HG03175 (cell line): ENCODE results near the gene PGM5.

Experiments
- ATAC-seq: cut with Tn5 transposase; IDR thresholded peaks from one replicate; pipeline ENCODE4 v1.9.1; 2021; ENCODE audit warnings: mild to moderate bottlenecking, moderate library complexity; ENCODE audit not compliant: unreplicated experiment

Gene PGM5

GRCh38 chr9:68532131-68532530, 175.7 kb downstream of the PGM5 start:
- ATAC-seq = no peak

- no peak for ATAC-seq
These were observed 177.3 kb downstream of the PGM5 start for GRCh38 chr9:68533678-68534077.

DNA sequence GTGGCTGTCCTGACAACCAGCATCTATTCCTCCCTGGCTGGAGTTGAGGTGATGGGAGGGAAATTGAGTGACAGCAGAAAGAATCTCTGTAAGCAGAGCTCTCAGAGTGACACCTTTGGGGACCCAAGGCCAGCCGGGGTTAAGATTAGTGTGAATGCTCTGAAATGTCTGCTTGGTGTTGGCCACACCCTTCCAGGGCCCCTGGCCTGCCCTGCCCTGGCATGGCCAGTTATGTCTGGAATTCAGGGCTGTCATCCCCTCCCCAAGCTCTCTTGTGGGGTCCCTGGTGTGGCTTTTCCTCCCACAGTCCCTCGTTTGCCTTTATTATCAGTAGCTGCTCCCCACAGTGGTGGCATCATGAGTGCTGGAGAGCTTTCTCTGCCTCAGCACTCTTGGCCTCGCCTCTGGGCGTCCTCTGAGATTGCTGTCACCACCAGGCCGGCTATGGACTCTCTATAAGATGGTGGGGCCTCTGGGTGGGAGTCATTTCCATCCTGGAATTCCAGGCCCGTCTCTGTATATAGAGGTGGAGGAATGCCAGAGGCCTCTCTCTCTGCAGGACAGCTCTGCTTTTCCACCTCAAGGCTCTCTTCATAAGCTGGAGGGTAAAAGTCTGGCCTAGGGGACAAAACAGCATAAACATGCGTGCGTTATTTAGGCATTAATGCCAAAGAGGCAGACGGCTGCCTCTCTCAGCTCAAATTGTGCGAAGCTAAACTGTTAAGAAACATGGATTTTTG, 180.6 kb downstream of the PGM5 start:
- no peak for ATAC-seq

GRCh38 chr9:68537616-68537880, 181.1 kb downstream of the PGM5 start:
- ATAC-seq = no peak

DNA sequence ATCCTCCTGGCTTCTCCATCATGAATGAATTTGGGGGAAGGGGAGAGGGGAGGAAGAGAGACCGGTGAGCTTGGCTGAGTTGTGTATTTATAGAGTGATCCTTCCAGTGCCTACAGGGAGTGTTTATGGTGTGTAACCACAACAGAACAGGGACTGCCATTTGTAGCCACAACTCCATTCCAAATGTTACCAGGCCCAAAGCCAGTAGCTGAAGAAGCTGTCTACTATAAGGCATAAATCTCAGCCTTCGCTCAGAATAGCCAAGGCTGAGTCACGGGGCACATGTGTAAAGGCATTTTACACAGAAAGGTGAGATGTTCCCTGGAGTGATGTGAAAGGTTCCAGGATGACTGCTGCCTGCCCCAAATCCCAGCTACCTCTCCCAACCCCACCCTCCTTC, 181.8 kb downstream of the PGM5 start:
- ATAC-seq = no peak

DNA sequence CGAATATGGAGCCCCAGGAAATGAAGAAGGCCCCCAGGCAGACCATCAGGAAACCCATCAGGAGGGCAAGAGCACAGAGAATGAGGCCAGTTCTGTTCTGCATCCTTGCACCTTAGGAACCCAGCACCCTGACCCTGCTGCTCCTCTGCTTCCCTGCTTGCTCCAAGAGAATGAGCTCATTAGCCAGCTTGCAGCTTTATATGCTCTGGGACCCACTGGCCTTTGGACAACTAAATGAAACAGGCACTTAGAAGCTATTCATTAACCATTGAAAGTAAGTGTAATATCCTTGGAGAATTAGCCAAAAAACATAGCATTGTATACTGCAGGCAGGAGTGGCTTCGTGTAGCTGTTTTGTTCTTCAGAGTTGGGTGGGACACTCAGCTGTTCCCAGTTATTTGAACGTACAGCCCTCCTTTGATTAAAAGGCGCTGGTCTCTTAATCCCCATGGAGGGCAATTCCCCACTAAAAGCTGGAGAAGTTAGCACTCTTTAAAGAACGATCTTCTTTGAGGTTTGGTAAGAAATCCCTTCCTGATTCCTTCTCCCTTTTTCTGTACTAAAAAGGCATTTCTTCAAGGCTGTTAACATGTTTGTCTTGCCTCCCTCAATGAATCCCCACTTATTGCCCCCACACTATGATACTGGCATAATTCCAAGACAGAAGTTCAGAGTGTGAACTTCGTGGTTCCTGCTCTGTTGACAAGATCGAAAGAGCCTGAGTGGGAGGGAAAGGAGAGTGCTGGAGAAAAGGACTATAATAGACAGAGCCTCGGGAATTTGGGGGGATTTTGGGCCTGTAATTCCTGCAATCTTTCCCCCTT, 184.5 kb downstream of the PGM5 start, which contains the start of gene TMEM252:
TMEM252 (minus strand) TSS at position 172 of the 824 bp plus-strand sequence; CDS start at position 103, 69 bp downstream.
- ATAC-seq = no peak

- no peak for ATAC-seq
These were observed 185.2 kb downstream of the PGM5 start for GRCh38 chr9:68541568-68541967.

DNA sequence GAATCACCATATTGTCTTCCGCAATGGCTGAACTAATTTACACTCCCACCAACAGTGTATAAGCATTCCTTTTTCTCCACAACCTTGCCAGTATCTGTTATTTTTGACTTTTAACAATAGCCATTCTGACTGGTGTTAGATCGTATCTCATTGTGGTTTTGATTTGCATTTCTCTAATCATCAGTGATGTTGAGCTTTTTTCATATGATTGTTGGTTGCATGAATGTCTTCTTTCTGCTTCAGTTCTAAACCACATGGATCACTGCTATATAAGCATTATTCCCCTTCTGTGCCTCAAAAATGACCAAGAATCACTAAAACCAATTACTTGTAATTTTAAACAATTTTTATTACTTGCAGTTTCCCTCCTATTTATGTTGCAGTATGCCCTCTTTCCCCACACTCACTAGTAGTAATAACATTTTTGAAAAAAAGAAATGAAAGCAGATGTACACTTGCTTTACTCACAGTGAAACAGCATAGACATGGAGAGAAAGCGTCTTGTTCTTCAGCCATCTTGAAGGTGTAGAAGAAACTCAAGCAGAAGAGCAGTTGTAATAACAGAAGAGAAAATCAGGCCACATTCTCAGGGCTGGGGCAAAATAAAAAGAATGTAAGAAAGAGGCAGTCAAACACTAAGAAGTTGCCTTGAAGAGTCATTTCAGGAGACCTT, 188.8 kb downstream of the PGM5 start:
- ATAC-seq = no peak

DNA sequence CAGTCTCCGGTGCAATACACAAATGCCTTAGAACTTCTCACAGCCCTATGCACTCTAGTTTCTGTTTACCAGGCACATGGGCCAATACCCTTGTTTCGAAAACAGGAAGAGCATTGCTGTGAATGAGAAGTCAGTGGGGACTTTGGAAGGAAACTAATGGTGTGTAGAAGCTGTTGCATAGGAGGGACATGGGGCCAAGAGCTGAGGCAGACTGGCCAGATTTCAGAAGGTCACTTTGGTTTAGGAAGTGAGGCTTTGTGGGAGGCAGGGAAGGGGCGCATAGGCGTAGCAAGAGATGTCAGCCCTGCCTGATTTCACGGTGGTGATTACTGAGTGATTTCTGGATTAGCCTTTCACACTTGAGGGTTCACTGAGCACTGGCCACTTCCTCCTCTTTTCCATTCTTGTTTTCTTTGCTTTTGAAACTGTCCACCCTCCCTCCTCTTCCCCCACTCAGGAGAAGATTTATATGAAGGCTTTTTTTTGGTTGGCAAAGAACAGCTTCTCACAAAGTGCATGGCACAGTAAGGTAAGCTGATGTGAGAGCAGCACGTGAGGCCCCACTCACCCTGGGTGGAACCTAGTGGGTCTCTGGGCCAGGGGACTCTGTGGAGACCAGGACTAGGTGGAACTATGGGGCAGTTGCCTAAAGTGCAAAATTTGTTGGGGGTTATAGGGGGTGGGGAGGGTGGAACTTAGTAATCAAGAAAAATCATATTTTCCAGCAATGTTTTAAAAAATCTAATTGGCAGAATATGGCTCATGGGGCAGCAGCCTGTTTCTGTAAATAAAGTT, 190.4 kb downstream of the PGM5 start:
- peak; percentile 88 for ATAC-seq

- no peak for ATAC-seq
These were observed 191.0 kb downstream of the PGM5 start for GRCh38 chr9:68547417-68547816.

GRCh38 chr9:68548241-68548640, 191.8 kb downstream of the PGM5 start:
- no peak for ATAC-seq

GRCh38 chr9:68551191-68551590, 194.8 kb downstream of the PGM5 start:
- ATAC-seq = no peak

DNA sequence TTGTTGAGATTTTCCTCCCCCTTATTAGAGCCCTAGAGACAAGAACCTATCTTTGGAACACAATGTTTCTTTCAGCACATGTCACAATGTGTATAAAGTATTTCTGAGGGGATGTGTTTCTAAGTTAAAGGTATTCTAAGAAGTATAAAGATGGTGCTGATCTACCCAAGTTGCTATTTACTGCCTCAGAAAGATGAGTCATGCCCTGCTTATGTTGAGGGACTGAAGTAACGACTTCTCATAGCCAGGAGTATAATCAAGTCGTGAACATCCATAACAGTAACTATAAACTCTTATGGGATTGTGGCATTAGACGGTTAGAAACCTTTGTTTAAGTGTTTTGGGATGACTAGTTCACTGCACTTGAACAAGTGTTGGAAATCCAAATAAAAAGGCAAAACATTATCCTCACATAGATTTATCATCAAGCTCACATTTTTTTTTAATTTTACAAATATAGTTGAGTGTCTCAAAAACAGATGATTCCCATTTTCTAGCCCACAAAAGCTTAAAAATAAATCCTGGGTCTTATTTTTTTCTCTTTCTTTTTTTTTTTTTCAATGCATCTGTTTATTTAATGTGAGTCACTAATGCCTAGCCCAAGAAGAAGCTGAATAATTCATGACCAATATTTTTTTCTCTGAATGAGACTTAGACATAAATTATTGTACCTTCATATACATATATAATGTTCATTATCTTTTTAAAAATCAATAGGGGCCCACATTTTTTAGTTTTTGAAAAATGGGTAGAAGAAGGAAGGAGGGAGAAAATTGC, 196.5 kb downstream of the PGM5 start:
- no peak for ATAC-seq

DNA sequence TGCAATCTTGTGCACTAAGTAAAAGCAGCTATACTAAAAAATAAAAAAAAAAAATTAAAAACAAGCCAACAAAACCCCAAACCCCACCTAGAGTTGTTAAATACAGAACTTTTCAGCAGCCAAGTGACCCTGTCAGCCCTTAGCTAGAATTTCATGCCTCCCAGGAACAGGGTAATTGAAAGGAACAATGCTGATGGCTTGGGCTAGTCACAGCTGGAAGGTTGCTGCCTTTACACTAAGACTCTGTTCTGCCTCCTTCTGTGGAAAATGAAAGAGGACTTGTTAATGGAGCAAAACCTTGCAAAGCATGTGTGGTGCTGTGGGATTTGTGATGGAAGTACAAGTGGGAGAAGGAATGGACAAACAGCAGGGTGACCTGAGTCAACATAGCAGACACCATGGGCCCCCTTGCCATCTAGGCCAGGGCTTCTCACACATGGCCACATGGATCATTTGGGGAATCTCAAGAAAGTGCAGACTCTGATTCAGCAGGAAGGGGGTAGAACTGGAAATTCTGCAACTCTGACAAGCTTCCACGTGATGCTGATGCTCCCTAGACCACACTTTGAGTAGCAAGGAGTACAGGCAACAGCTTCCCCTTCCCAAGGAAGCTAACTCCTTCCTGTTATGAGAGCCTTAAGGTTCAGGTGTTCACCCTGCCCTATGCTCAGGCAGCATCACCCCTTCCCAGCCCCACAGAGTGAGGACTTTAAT, 199.2 kb downstream of the PGM5 start:
- ATAC-seq = no peak

- ATAC-seq = no peak
These were observed 202.1 kb downstream of the PGM5 start for GRCh38 chr9:68558545-68558944.

DNA sequence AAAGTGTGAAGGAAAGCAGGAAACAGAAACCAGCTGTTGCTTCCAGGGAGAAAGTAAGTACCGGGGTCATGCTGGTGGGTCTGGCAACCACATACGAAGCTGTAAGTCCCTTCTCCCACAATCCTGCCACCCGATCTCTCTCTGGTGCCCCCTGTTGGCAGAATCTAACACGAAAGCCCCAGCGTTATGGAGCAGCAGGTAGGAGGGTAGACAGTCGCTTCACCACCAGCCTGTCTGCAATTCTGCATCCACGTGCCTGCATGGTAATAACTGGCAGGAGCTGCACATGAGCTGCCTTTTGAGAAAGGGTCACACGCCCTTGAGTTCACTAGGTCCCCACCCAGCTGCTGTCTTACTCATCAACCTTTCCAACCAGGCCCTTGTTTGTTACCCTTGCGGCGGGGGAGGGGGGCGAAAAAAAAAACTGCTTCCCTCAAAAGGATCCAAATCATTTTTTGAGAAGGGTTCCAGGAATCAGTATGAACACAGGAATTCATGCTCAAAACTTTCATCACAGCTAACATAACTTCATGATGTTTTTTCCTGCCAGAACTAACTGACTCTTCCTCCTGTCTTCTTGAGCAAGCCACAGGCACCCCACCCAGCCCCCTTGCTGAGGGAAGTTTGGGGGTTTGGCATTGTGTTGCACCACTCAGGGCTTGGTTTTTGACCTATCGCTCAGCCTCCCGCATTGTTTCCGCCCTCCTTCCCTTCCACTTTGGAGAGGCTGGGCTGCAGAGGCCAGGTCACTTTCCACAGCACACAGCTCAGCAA, 203.8 kb downstream of the PGM5 start:
- peak; percentile 58 for ATAC-seq

DNA sequence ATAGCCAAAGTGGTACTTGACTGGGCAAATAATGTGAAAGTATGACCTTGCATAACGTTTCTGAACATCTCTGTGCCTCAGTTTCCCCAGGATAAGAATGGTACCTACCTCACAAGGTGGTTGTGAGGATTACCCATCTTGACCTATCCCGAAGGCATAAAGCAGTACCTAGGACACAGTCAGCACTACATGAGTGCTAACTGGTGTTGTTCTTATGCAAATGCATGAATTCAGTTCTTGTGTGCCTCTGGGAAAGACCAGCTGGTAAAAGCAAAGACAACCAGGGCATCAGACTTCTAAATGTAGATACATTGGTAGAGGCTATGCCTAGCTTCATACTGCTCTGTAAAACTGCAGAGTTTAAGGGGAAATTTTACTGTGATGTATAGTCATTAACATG, 206.1 kb downstream of the PGM5 start:
- no peak for ATAC-seq

- ATAC-seq = no peak
These were observed 211.2 kb downstream of the PGM5 start for GRCh38 chr9:68567565-68567964.

- no peak for ATAC-seq
These were observed 217.7 kb downstream of the PGM5 start for GRCh38 chr9:68574150-68574549.
